Measurements from ENCODE around the gene PTER.

GRCh38 chr10:16493884-16494536 is 57.2 kb downstream of the PTER start:
- TF ChIP-seq, protein P1, sequence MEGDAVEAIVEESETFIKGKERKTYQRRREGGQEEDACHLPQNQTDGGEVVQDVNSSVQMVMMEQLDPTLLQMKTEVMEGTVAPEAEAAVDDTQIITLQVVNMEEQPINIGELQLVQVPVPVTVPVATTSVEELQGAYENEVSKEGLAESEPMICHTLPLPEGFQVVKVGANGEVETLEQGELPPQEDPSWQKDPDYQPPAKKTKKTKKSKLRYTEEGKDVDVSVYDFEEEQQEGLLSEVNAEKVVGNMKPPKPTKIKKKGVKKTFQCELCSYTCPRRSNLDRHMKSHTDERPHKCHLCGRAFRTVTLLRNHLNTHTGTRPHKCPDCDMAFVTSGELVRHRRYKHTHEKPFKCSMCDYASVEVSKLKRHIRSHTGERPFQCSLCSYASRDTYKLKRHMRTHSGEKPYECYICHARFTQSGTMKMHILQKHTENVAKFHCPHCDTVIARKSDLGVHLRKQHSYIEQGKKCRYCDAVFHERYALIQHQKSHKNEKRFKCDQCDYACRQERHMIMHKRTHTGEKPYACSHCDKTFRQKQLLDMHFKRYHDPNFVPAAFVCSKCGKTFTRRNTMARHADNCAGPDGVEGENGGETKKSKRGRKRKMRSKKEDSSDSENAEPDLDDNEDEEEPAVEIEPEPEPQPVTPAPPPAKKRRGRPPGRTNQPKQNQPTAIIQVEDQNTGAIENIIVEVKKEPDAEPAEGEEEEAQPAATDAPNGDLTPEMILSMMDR (IDR thresholded peaks at IDR 0.05), result no peak
- no peak for TF ChIP-seq POLR2A (IDR thresholded peaks at IDR 0.05)
